AG09309 (cell line): ENCODE data around the gene TAP2.

Source experiments
- DNase-seq: peaks from one replicate; pipeline ENCODE4 v3.0.0-alpha.2; 2010; ENCODE audit warnings: low read depth
- H3K4me3 ChIP-seq: 2 replicates; pipeline ENCODE4 v1.5.1; 2011; ENCODE audit warnings: mild to moderate bottlenecking, low read depth, low read length, moderate library complexity; ENCODE audit not compliant: control insufficient read depth
- TF ChIP-seq, protein P1 (sequence below): IDR thresholded peaks from 2 replicates; pipeline ENCODE4 v1.5.1; 2011; ENCODE audit warnings: mild to moderate bottlenecking, low read depth, low read length, inconsistent platforms; ENCODE audit not compliant: insufficient read depth, control insufficient read depth; ENCODE audit errors: missing control alignments

The TAP2 gene

DNA sequence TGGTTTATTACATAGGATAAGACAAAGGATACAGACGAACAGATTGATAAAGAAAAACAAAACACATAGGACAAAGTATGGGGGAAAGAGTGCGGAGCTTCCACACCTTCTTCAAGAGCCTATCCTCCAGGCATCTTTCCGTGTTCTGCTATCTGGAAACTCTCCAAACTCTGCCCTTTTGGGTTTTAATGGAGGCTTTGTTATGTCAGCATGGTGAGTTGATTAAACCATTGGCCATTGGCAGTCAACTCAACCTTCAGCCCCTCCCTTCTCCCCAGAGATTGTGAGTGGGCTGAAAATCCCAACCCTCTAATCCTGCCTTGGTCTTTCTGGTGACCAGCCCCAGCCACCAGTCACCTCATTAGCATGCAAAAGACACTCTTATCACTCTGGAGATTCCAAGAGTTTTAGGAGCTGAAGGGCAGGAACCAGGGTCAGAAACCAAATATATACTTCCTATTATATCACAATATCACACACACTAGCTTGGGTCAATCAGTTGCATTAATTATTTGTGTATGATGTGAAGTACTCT, 45.6 kb downstream of the TAP2 start:
- DNase-seq, result no peak
- no peak overlapping the region for H3K4me3 ChIP-seq
- TF ChIP-seq, protein P1, sequence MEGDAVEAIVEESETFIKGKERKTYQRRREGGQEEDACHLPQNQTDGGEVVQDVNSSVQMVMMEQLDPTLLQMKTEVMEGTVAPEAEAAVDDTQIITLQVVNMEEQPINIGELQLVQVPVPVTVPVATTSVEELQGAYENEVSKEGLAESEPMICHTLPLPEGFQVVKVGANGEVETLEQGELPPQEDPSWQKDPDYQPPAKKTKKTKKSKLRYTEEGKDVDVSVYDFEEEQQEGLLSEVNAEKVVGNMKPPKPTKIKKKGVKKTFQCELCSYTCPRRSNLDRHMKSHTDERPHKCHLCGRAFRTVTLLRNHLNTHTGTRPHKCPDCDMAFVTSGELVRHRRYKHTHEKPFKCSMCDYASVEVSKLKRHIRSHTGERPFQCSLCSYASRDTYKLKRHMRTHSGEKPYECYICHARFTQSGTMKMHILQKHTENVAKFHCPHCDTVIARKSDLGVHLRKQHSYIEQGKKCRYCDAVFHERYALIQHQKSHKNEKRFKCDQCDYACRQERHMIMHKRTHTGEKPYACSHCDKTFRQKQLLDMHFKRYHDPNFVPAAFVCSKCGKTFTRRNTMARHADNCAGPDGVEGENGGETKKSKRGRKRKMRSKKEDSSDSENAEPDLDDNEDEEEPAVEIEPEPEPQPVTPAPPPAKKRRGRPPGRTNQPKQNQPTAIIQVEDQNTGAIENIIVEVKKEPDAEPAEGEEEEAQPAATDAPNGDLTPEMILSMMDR, result no peak

DNA sequence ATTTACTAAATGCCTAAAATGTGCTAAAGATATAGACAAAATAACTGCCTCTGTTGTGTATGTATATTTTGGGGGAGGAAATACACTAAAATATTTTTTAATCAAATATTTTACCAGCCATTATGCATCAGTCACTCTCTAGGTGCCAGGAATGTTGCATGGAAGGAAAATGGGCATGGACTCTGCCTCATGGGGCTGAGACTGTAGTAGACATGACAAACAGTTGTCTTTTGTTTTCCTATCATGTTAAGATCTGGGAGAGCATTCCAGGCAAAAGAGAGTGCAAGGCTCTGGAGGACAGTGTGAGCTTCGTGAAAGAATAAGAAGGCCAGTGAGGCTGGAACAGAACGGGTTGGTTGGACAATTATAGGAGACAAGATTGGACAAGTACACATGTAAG, 48.2 kb downstream of the TAP2 start:
- no peak overlapping the region for H3K4me3 ChIP-seq
- DNase-seq, result no peak
- TF ChIP-seq, protein P1, result no peak
